ENCODE data around the gene UBE2J2. TPM values are rescaled to one million over a fixed set of nuclear protein-coding genes. Genes with fewer than 3 reads are reported as not detected.

Gene UBE2J2
- total and polyA plus RNA-seq, 11 donors = 23.3 to 53.6 (median 34.7) TPM

- ATAC-seq = no peak
- no peak overlapping the region for H3K27ac ChIP-seq
- peaks cover 8 to 49% (median 21%) of the 10 kb centered on the region in 9 donors for H3K27me3 ChIP-seq
- H3K4me3 ChIP-seq = no peak overlapping the region
- intact Hi-C loops (cut with DNase I) = no loop called here
- no peak for TF ChIP-seq POLR2A (IDR thresholded peaks at IDR 0.05)
- TF ChIP-seq, protein P1, sequence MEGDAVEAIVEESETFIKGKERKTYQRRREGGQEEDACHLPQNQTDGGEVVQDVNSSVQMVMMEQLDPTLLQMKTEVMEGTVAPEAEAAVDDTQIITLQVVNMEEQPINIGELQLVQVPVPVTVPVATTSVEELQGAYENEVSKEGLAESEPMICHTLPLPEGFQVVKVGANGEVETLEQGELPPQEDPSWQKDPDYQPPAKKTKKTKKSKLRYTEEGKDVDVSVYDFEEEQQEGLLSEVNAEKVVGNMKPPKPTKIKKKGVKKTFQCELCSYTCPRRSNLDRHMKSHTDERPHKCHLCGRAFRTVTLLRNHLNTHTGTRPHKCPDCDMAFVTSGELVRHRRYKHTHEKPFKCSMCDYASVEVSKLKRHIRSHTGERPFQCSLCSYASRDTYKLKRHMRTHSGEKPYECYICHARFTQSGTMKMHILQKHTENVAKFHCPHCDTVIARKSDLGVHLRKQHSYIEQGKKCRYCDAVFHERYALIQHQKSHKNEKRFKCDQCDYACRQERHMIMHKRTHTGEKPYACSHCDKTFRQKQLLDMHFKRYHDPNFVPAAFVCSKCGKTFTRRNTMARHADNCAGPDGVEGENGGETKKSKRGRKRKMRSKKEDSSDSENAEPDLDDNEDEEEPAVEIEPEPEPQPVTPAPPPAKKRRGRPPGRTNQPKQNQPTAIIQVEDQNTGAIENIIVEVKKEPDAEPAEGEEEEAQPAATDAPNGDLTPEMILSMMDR (IDR thresholded peaks at IDR 0.05) = no peak
- no peaks in the 10 kb centered on the region for H3K36me3 ChIP-seq
- WGBS, 4 donors = 55 to 83% (median 60%) methylated on average over 6 to 11 of the region's 11 CpGs
- H3K9me3 ChIP-seq = no peaks in the 10 kb centered on the region
- peak in 3 of 5 donors; percentile 4 to 19 (median 10) for DNase-seq
- peaks cover 0 to 37% (median 15%) of the 10 kb centered on the region in 12 donors for H3K4me1 ChIP-seq
Measured at GRCh38 chr1:1207571-1207892, 66.1 kb downstream of the UBE2J2 start.

- intact Hi-C loops (cut with DNase I) = no loop called here
- ATAC-seq = no peak
- Histone ChIP-seq H3K27ac (no peak overlapping the region), H3K4me1 (peaks cover 0 to 36% (median 15%) of the 10 kb centered on the region in 12 donors), H3K4me3 (peak overlapping the region in 1 of 12 donors; percentile 49), H3K9me3 (no peaks in the 10 kb centered on the region), H3K36me3 (no peaks in the 10 kb centered on the region), H3K27me3 (peaks cover 8 to 49% (median 21%) of the 10 kb centered on the region in 9 donors)
- TF ChIP-seq, protein P1 (IDR thresholded peaks at IDR 0.05) = no peak
- no peak for TF ChIP-seq POLR2A (IDR thresholded peaks at IDR 0.05)
- peak in 4 of 5 donors; percentile 5 to 42 (median 21) for DNase-seq
- 51 to 60% (median 56%) methylated on average over 7 to 19 of the region's 19 CpGs for WGBS, 4 donors
Measured at GRCh38 chr1:1206966-1207531, 66.6 kb downstream of the UBE2J2 start.

- intact Hi-C loops (cut with DNase I) = no loop called here
- no peaks in the 10 kb centered on the region for H3K9me3 ChIP-seq
- ATAC-seq = peak in 1 of 4 donors; percentile 20
- peak within 1 kb of the TSS in 10 of 12 donors; percentile 11 to 49 (median 32) for H3K4me3 ChIP-seq
- no peaks in the 10 kb centered on the region for H3K36me3 ChIP-seq
- no peak within 1 kb of the TSS for H3K27ac ChIP-seq
- TF ChIP-seq POLR2A (IDR thresholded peaks at IDR 0.05) = no peak
- TF ChIP-seq, protein P1 (IDR thresholded peaks at IDR 0.05) = no peak
- DNase-seq = peak in 4 of 5 donors; percentile 9 to 64 (median 31)
- peaks cover 8 to 50% (median 21%) of the 10 kb centered on the region in 9 donors for H3K27me3 ChIP-seq
- peaks cover 0 to 36% (median 15%) of the 10 kb centered on the region in 12 donors for H3K4me1 ChIP-seq
- 1 to 12% (median 6%) methylated on average over 26 to 49 of the region's 49 CpGs for WGBS, 4 donors
Measured at GRCh38 chr1:1206376-1206965, 67.2 kb downstream of the UBE2J2 start, which contains the start of gene TNFRSF18. TSS of gene TNFRSF18 (minus strand) at chr1:1206592. CDS start at chr1:1206571, 21 bp downstream.

GRCh38 chr1:1205769-1206375, 67.8 kb downstream of the UBE2J2 start:
- Histone ChIP-seq H3K9me3 (no peaks in the 10 kb centered on the region), H3K4me3 (peak overlapping the region in 10 of 12 donors; percentile 11 to 49 (median 32)), H3K27me3 (peaks cover 8 to 56% (median 22%) of the 10 kb centered on the region in 9 donors), H3K36me3 (no peaks in the 10 kb centered on the region), H3K4me1 (peaks cover 0 to 38% (median 18%) of the 10 kb centered on the region in 12 donors), H3K27ac (no peak overlapping the region)
- ATAC-seq = no peak
- TF ChIP-seq, protein P1 (IDR thresholded peaks at IDR 0.05) = no peak
- no peak for TF ChIP-seq POLR2A (IDR thresholded peaks at IDR 0.05)
- intact Hi-C loops (cut with DNase I) = no loop called here
- peak in 4 of 5 donors; percentile 6 to 60 (median 22) for DNase-seq
- WGBS, 4 donors = 13 to 27% (median 23%) methylated on average over 21 to 31 of the region's 31 CpGs
